GM18951 (cell line): ENCODE results near the gene DCAF17.

Source experiments
- POLR2A ChIP-seq: IDR thresholded peaks from 4 replicates; pipeline ENCODE4 v1.6.1; 2011; ENCODE audit warnings: mild to moderate bottlenecking; ENCODE audit not compliant: insufficient read length, insufficient read depth; ENCODE audit errors: extremely low read depth
- in situ Hi-C: fragments of 300-500 bp; cut with MboI; formaldehyde crosslinking; loops from one replicate; pipeline ENCODE4 v1.12.0; 2022; ENCODE audit warnings: low sequenced_read_pairs, mixed read lengths, inconsistent platforms; ENCODE audit not compliant: unreplicated experiment

Gene DCAF17

GRCh38 chr2:171434013-171434989, at the start of gene DCAF17:
DCAF17 (plus strand) TSS chr2:171434226; CDS start chr2:171434578, 352 bp downstream.
- TF ChIP-seq POLR2A: peak; percentile 67
- in situ Hi-C loops: no loop called here

GRCh38 chr2:171386627-171387026, 47.4 kb upstream of the DCAF17 start:
- in situ Hi-C loops: no loop called here
- no peak for TF ChIP-seq POLR2A

DNA sequence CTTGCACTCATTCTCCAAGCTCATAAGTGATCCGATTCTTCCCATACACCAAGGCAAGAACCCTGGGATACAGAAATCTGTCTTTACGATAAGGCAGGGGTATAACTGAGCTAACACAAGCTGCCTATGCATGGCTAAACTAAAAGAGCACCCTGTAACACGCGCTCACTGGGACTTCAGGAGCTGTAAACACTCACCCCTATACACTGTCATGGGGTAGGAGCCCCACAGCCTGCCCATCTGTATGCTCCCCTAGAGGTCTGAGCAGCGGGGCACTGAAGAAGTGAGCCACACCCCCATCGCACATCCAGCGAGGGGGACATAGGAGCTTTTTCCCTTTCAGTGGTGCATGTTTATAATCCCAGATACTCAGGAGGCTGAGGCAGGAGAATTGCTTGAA, 47.0 kb upstream of the DCAF17 start:
- in situ Hi-C loops: no loop called here
- no peak for TF ChIP-seq POLR2A

- in situ Hi-C loops: no loop called here
- no peak for TF ChIP-seq POLR2A
Measured at GRCh38 chr2:171389325-171389724, 44.7 kb upstream of the DCAF17 start.

DNA sequence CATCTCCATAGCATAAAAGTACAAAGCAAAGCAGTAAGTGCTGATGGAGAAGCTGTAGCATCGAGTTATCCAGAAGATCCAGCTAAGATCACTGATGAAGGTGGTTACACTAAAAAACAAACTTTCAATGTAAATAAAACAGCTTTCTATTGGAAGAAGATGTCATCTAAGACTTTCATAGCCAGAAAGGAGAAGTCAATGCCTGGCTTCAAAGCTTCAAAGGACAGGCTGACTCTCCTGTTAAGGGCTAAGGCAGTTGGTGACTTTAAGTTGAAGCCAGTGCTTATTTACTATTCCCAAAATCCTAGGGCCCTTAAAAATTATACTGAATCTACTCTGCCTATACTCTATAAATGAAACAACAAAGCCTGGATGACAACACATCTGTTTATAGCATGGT, 44.2 kb upstream of the DCAF17 start:
- no peak for TF ChIP-seq POLR2A
- in situ Hi-C loops: no loop called here

DNA sequence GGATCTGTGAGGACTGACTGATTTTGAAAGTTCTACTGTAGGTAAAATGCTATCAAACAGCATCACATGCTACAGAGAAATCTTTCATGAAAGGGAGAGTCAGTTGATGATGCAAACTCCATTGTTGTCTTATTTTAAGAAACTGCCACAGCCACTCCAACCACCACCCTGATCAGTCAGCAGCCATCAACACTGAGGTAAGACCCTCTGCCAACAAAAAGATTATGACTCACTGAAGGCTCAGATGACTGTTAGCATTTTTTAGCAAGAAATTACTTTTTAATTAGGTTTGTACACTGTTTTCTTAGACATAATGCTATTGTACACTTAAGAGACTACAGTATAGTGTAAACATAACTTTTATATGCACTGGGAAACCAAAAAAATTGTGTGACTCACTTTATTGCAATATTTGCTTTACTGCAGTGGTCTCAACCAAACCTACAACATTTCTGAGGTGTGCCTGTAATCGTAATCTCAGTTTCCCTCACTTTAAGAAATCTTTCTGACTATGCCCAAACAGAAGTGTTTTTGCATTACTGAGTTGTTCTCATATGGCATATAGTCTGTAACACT, 43.0 kb upstream of the DCAF17 start:
- in situ Hi-C loops: no loop called here
- TF ChIP-seq POLR2A: no peak

DNA sequence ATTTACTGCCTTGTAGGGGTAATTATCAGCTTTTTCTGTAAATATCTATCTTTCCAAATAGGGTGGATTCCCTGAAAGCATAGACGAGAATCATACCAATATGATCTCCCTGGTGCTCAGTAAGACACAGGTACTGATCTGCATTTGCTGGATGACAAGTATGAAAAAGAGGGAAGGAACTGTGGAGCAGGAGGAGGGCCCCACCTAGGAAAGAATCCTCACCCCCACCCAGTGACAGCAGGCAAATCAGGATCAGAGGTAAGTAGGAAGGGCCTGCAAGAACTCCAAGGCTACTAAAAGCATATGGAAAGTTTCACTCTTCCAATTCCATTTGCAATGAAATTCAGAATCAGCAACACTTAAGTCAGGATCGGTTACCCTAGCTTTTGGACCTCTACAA, 42.5 kb upstream of the DCAF17 start:
- in situ Hi-C loops: no loop called here
- no peak for TF ChIP-seq POLR2A

DNA sequence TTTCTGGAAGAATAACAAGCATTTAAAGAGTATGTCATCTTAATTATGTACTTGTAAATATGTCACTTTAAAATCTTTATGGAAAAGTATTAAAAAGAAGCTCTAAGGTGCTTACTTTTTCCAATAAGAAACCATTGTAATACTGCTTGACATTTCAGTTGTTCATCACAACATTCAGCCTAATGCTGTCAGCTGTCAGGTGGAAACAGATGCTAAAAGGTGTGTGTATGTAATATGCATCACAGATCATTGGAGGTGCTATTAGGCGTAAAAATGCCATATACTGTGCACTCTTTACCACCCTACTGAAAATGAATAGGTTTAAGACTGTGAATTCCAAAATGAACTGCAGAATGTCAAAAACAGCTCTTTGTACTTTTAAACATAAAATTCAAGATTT, 40.5 kb upstream of the DCAF17 start:
- no peak for TF ChIP-seq POLR2A
- in situ Hi-C loops: no loop called here

DNA sequence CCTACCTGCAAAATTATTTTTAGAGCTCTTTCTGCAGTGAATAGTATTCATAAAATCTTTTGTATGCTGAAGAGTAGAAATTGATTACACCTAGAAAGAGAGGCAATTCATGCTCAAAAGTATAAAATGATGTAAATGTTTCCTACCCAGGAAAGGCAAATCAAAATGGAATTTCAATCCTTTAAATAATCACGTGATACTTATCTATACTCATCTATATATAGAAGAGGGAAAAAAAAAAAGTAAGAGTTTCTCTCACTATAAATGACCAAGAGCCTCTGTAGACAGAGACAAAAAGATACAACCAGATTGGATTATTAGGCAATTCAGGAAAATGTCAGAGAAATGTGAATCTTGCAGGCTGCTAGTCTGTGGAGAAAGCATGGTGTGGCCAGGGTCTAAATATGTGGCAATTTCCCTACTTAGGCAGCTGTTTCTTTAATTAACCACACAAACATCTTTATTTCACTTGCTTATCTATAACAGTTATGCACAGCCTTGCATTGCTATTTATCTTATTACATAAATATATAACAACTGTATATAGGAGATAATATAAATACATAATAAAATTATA, 39.8 kb upstream of the DCAF17 start:
- TF ChIP-seq POLR2A: no peak
- in situ Hi-C loops: no loop called here

GRCh38 chr2:171399292-171399691, 34.7 kb upstream of the DCAF17 start:
- in situ Hi-C loops: no loop called here
- TF ChIP-seq POLR2A: no peak

DNA sequence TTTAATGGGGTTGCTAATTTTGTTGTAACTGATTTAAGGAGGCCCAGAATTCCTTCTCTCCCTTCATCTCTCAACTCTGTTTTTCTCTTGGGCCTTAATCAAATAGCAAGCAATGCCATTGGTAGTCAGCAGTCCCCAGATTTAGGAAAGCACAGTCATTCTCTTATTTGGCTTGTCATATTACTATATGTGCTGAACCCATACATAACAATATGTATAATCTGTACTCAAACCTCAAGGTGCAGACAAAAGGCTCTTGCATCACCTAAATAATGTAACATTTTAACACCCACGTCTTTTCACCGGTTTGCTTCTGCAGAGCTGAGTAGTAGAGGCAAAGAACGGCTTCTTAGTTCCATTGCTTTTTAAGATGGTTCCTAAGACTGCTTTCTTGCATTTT, 33.6 kb upstream of the DCAF17 start:
- in situ Hi-C loops: no loop called here
- no peak for TF ChIP-seq POLR2A

GRCh38 chr2:171401947-171402346, 32.1 kb upstream of the DCAF17 start:
- TF ChIP-seq POLR2A: no peak
- in situ Hi-C loops: no loop called here

DNA sequence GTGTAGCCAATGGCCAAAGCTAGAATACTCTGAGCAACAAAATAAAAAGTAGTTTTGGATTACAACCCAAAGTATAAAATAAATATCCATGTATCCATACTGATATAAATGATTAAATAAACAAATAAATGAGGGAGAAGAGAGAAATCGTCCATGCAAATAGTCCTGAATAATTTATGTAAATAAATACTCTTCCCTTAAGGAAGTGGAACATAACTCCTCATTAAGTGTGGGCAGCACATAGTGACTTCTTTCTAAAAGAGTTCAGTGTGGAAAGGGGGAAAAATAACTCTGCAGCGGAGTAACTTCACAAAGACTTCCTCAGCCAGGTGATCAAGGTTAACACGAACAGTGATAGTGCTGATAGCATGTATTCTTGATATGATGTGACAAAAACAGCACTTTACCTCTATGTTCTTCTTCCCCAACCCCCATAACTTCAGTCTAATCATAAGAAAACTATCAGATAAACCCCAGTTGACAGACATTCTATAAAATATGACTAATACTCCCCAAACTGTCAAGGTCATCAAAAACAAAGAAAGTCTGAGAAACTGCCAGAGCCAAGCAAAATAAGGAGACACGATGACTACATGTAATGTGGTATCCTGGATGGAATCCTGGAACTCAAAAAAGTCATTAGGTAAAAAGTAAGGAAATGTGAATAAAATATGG, 31.0 kb upstream of the DCAF17 start:
- in situ Hi-C loops: no loop called here
- no peak for TF ChIP-seq POLR2A
